Epidermal melanocyte (primary cell): ENCODE data around the gene ZSWIM8.

Source experiments
- DNase-seq: peaks from one replicate; pipeline ENCODE4 v3.0.0; 2011; ENCODE audit warnings: low spot score; ENCODE audit not compliant: insufficient read length

ZSWIM8 gene

DNA sequence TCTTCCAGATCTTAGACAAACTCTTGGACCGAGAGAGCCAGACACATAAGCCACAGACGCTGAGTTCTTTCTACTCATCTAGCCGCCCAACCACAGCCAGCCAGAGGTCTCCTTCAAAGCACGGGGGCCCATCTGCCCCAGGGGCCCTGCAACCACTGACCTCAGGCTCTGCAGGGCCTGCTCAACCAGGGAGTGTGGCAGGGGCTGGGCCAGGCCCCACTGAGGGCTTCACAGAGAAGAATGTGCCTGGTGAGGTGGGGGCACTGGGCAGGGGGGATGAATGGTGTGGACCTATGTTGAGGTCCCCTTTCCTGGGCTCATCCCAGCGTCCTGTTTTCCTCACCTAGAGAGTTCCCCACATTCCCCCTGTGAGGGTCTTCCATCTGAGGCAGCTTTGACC, 11.4 kb downstream of the ZSWIM8 start:
- DNase-seq = no peak

DNA sequence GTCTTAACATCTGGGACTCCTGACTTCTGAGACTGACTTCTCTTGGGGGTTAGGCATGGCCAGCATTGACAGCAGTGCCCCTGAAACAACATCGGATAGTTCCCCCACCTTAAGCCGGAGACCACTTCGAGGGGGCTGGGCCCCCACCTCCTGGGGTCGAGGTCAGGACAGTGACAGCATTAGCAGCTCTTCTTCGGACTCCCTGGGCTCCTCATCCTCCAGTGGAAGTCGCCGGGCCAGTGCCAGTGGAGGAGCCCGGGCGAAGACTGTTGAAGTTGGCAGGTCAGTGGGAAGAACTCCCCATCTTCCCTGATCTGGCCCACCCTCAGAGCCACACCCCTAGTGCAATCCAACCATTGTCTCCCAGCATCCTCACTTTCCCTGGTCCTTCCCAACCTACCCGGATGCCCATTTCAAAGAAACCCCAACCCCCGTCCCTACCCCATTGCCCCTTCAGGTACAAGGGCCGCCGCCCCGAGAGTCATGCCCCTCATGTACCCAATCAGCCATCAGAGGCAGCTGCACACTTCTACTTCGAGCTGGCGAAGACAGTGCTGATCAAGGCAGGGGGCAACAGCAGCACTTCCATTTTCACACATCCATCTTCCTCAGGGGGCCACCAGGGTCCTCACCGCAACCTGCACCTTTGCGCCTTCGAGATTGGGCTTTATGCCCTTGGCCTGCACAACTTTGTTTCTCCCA, 12.1 kb downstream of the ZSWIM8 start:
- DNase-seq = no peak

DNA sequence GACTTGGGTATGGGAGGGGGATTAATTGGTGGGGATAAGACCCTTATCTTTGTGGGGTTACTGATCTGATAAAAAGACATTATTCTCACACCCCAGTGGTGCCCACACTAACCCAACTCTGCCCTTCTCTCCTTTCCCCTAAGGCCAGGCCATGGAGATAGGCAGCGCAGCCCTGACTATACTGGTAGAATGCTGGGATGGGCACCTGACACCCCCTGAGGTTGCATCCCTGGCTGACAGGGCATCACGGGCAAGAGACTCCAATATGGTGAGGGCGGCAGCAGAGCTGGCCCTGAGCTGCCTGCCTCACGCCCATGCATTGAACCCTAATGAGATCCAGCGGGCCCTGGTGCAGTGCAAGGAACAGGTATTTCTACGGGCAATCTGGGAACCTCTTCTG, 12.7 kb downstream of the ZSWIM8 start:
- no peak for DNase-seq

DNA sequence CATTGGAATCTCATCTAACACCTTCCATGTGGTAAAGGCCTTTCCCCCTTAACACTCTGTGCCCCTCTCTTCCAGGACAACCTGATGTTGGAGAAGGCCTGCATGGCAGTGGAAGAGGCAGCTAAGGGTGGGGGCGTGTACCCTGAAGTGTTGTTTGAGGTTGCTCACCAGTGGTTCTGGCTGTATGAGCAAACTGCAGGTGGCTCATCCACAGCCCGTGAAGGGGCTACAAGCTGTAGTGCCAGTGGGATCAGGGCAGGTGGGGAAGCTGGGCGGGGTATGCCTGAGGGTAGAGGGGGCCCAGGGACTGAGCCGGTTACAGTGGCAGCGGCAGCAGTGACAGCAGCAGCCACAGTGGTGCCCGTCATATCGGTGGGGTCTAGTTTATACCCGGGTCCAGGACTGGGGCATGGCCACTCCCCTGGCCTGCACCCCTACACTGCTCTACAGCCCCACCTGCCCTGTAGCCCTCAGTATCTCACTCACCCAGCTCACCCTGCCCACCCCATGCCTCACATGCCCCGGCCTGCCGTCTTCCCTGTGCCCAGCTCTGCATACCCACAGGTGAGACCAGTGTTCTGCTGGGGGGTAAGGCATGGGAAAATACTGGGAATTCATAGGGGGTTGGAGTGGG, 13.6 kb downstream of the ZSWIM8 start:
- no peak for DNase-seq

DNA sequence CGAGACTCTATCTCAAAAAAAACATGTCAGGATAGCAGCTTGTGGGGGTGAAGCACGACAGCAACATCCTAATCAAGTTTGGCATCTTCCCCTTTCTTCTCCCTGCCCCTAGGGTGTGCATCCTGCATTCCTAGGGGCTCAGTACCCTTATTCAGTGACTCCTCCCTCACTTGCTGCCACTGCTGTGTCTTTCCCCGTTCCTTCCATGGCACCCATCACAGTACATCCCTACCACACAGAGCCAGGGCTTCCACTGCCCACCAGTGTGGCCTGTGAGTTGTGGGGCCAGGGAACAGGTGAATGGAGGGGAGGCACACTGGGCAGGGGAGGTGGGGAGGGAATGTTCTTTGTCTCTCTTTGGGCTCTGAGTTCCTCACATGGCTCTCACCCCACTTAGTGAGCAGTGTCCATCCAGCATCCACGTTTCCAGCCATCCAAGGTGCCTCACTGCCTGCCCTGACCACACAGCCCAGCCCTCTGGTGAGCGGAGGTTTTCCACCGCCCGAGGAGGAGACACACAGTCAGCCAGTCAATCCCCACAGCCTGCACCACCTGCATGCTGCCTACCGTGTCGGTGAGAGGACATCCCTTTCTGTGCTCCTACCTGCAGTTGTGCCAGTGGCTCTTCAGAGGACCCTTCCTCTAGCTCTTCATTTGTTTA, 14.6 kb downstream of the ZSWIM8 start:
- DNase-seq = no peak

DNA sequence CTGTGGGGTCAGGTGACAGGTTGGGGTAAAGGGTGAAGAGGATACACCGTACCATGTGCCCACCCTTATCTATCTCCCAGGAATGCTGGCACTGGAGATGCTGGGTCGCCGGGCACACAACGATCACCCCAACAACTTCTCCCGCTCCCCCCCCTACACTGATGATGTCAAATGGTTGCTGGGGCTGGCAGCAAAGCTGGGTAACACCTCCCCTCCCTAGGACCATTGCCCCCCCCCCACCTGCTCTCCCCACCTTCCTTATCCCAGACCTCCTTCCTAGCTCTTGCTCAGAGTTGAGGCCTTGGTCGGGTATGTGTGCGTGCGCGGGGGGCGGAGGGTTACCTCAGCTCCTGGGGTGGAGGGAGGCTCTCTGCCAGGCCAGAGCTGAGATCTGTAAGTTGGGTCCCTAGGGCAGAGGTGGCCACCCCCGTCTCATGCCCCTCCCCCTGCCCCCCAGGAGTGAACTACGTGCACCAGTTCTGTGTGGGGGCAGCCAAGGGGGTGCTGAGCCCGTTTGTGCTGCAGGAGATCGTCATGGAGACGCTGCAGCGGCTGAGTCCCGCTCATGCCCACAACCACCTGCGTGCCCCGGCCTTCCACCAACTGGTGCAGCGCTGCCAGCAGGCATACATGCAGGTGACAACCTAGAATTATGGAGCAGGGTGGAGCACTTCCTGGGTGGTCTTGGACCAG, 15.3 kb downstream of the ZSWIM8 start:
- DNase-seq = no peak

DNA sequence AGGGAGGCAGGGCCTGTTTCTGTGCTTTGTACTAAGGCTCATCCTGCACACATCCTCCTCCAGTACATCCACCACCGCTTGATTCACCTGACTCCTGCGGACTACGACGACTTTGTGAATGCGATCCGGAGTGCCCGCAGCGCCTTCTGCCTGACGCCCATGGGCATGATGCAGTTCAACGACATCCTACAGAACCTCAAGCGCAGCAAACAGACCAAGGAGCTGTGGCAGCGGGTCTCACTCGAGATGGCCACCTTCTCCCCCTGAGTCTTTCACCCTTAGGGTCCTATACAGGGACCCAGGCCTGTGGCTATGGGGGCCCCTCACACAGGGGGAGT, 15.8 kb downstream of the ZSWIM8 start:
- DNase-seq = no peak

DNA sequence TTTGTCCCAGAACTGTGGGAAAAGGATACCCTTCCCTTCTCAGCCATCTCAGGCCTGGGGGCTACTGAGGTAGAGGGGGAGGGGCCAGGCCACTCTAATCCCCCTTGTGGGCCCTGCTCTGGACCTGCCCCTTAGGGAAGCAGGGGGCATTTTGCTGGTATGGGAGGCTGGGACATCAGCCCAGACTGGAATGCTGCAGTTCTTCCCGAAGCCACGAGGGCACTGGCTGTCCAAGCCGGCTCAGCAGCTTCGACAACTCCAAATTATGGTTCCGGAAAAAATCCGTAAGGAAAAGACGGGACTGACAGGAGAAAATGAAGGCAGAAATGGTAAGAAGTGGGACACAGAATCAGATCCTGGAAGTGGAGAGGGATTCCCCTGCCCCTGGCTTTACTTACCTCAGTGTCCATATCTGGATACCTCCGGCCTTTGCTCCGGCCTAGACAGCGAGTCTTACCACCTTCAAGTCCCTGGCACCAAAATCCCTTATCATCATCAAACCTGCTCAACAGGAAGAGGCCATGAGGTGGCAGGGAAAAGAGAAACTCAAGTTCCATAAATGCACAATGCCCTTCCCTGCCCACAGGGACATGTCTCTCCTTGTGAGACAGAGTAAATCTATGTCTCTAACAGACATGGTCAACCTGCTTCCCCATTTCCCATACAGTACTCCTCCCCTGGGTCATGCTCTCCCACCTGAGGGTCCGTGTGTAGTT, 17.0 kb downstream of the ZSWIM8 start:
- DNase-seq = no peak

DNA sequence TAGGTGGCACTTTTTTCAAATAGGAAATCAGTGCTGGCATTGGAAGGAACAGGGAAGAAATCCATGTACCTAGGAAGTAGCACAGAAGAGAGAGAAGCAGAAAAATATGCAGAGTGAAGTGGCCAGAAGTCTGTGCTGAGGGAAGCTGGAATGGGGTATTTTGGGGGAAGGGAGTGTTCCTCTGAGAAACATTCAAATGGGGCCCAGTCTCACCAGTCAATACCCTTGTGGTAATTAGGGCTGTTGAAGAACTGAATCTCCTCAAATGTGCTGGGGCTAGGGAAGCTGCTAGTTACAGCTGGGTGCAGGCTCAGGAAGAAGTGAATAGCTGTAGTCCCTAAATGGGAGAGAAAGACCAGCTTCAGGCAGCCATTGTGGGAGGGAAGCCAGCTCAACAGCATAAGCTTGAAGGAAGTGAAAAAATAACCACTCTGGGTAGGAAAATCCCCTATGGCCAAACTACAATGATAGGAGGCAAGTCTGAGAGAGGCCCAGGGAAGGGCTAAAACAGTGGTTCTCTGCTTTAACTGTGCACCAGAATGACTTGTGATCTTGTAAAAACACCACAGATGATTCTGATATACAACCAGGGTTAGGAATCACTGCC, 18.4 kb downstream of the ZSWIM8 start:
- no peak for DNase-seq

DNA sequence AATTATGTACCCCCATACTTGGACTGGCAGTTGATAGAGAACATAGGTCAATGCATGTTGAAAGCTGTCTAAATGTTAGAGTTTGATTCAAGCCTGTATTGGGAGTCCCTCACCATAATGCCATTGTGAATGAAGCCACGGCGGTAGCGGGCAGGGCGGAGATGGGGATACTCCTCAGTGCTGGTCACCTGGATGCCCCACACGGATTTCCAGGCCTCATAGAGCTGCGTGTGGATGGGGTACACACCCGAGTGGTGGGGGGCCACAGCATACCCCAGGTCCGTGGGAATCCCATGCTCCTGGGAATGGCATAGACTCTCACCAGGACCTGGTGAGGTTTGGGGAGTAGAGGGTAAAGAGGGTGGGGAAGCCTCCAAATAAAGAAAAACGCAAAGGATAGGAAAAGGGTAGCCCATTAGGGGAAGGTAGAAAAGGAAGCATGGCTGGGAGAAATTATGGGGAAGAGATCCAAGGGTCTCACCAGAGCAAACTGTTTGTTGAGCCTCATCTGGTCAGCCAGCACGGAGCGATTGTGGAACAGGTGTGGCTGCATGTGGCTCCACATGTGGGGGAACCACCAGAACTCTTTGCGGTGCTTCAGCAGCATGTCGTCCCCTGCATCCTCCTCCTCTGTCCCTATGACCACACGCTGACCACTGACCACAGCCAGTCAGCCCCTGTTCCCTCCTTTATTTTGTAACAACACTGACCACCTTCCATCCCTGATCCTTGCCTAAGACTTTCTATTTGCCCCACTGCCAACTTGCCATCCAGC, 21.0 kb downstream of the ZSWIM8 start:
- no peak for DNase-seq

DNA sequence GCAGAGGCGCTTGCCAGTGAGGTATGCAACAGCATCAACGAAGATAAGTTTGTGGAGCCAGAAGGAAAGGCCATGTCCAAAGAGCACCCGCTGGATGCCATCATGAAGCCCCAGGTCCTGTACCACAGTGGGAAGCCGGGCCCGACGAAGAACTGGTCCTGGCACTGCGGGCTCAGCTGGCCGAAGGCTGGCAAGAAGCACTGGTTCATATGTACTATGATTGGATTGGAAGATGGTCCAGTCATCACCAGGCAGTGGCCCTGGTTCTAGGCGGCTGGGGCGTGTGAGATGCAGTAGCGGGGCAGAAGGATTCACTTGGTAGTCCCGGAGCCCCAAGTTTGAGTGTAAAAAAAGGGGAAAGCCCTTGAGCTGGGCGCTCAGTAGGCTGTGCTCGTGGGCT, 22.1 kb downstream of the ZSWIM8 start:
- DNase-seq = no peak

DNA sequence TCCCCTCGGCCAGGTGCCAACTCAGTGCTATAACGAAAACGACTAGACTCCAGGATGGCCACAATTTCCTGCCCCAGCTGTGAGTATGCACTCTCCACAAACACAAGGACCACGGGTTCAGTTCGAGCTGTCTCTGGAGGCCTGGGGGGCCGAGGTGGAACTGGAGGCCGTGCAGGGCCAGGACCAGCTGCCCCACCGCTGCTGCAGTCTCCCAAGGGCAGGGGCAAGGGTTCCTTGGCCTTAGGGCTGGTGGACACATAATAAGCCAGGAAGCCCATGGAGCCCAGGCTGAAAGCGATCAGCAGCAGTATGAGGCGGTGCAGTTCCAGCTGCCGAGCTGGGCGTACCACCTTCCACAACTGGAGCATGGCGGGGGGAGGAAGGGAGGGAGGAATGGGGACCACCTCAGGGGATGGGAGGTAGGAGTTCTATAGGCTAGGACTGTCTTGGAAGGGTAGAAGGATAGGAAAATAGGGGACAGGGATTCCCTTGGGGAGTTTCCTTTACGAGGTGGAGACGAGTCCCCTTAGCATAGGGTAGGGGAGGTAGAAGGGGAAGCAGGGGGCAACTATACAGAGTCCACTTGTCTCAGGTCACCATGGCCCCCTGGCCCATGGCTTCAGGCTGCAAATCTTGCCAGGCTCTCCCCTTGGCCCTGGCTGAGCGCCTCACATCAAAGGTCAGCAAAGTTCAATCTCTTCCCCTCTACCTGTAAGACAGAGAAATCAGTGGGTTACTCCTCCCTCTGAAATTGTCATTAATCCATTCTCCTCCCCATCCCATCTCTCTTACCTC, 22.8 kb downstream of the ZSWIM8 start:
- DNase-seq = no peak

DNA sequence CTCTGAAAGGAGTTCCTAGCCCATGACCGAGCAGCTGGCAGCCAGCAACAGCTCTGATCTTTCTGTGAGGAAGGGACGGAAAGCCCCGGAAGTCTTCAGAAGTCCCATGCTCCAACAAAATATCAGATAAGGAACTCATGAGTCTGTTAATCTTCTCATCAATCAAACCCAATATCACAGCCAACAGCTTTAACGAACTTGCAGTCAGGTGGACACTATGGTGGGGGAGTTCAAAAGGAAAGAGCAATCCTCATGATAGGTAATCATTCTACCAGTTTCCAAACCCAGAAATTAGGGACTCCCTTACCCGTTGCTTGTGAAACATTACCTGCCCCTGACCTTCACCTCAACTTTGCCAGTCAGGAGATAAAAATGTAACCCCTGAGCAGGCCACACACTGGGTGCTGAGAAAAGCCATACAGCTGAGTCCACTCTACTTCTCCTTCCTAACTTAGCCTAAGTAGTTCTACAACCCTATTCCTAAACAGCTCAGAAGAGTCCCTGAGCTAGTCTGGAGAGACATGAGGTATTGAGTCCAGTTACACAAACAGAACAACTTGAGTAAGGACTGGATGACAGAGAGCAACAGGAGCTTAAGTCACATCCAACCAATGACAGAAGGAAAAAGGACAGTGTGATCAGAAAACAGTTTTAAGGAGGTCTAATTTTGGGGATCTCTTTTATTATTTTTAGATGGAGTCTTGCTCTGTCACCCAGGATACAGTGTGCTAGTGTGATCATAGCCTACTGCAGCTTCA, 23.8 kb downstream of the ZSWIM8 start:
- DNase-seq = no peak

DNA sequence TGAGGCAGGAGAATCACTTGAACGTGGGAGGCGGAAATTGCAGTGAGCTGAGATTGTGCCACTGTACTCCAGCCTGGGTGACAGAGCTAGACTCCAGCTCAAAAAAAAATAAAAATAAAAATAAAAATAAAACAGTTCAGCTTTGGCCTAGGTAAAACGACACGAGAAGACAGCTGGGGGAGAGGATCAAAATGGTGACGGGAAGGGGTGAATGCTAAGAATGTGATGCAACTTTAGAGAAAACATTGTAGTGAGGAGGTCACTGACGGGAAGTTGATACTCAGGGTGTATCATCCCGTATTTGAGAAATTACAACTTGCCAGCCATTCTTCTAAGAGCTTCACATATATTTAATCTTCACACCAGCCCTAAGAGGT, 24.9 kb downstream of the ZSWIM8 start:
- DNase-seq = no peak

DNA sequence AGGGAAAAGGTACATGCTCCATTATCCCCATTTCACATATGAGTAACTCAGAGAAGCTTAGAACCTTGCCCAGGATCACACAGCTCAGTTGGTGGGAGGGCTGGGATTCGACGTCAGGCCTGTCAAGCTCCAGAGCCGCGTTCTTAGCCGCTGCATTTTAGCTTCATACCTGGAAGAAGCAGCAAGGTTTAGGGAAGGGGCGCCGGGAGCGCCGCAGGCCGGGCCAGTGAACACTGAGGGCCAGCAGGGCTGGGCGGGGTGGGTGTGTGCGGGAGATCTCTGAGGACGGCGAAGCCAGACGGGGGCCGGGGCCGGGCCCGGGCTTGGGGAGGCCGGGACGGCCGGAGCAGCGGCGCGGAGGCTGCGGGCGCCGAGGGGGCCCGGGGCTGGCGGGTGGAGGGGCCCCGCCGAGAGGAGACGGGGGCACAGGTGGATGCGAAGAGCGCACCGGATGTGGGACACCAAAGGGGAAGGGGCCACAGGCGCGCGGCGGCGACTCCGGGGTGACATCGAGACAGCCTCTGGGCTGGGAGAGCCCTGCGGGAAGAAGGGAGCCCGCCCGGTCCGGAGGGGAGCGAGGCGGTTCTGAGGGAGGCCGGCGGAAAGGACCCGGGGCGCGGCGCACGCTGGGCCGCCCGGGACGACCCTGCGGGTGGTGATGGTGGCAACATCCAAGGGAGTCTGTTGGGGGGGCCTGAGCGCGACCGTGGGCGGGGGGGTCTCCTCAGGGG, 25.5 kb downstream of the ZSWIM8 start:
- no peak for DNase-seq

DNA sequence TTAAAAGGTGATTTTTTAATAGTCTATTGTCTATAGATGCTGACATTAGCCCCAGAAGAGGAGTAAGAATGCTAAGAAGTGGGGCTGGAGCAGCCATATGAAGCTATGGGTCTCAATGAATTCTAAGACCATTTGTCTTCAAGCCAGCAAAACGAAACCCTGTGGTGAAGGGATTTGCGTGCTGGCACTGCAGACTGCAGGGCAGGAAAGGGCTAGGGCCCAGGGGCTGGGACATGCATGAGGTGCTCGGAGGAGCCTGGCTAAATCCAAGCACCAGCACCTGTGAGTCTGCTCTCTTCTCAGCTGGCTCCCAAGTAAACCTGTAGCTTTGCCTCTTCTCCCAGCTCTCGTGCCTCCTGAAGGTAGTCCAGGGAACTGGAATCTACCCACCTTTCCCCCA, 27.3 kb downstream of the ZSWIM8 start:
- DNase-seq = no peak

DNA sequence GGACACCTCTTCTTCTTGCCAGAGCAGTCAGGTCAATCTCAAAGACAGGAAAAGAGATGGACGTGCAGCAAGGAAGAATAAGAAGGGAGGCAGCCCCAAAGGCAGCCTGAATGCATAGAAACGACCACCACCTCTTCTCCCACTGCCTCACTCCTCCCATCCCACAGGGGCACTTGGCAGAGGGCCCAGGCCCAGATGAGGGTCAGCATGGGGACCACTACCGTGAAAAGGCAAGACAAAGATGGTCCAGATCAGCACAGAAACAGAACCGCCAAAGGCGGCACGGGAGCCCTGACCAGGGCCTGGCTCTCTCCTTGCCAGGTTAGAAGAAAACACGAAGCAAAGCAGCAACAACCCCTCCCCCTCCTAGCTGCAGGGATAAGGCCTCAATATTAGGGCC, 27.9 kb downstream of the ZSWIM8 start:
- DNase-seq = no peak

DNA sequence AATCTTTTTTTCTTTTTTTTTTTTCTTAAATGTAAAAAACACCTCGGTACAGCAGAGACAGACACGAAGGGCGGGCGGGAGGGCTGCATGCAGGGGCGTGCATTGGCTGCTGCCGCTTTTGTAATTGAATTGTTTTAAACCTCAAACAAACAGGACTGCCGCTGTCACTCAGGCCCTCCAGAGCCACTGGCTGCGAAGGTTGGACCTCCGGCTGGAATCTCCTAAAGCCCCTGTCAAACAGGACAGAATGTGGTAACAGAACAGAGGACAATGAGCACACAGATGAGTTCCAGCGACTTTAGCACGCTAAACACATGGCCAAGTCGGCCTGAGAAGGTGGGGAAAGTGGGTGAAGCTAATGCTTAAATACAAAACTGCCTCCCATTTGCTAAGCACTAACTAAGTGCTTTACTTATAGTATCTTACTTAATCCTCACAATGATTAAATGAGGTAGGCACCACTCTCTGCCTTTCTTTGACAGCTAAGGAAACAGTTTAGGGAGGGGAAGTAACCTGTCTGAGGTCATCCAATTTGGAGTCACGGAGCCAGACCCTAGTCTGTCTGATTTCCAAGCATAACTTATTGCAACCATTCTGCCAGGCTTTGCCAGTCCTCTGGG, 29.0 kb downstream of the ZSWIM8 start:
- DNase-seq = no peak
